HEK293 (cell line): Measurements from ENCODE around the gene DHX8.

Experiments used
- CTCF ChIA-PET: fragments of 350-600 bp; formaldehyde crosslinking; extraction: SDS; loops from one replicate; lab custom pipeline; 2021; ENCODE audit warnings: antibody characterized with exemption; lab: Yijun Ruan, JAX
- POLR2A ChIA-PET: fragments of 300-600 bp; formaldehyde crosslinking; extraction: SDS; loops from one replicate; lab custom pipeline; 2020; ENCODE audit warnings: antibody characterized with exemption, inconsistent platforms; lab: Yijun Ruan, JAX
- H3K27ac ChIP-seq: fragments of 200-500 bp; sonication (Bioruptor generic); 2 replicates; pipeline ENCODE4 v1.5.1; 2014; ENCODE audit warnings: low read depth, low read length, control low read depth, inconsistent platforms; ENCODE audit errors: extremely low read depth
- H3K36me3 ChIP-seq, 2 experiments: fragments of 200-500 bp in 1 of 2; sonication (Bioruptor generic) in 1 of 2; 1 replicate in 1 of 2; 2 replicates in 1 of 2; pipeline ENCODE4 v1.5.1; 2014 to 2017; ENCODE audit warnings: inconsistent platforms in 2 of 2, low read length in 2 of 2; ENCODE audit not compliant: control insufficient read depth in 2 of 2, insufficient read depth in 1 of 2
- H3K4me1 ChIP-seq: fragments of 200-500 bp; sonication (Bioruptor generic); 2 replicates; pipeline ENCODE4 v1.5.1; 2014; ENCODE audit warnings: mild to moderate bottlenecking, low read length, inconsistent platforms; ENCODE audit not compliant: control insufficient read depth, insufficient read depth
- H3K4me3 ChIP-seq: 2 replicates; pipeline ENCODE4 v1.5.1; 2011; ENCODE audit warnings: low read depth, mild to moderate bottlenecking, control low read depth, low read length, moderate library complexity
- H3K9me3 ChIP-seq: fragments of 200-500 bp; sonication (Bioruptor generic); 2 replicates; pipeline ENCODE4 v1.5.1; 2014; ENCODE audit warnings: low read depth, low read length, inconsistent platforms; ENCODE audit not compliant: control insufficient read depth, insufficient read depth
- MZF1 ChIP-seq: fragments of 450-650 bp; formaldehyde crosslinking; IDR thresholded peaks from 2 replicates; pipeline ENCODE4 v1.5.1; 2017; ENCODE audit warnings: missing biosample characterization, missing genetic modification characterization, borderline replicate concordance
- SALL2 ChIP-seq: fragments of 450-650 bp; formaldehyde crosslinking; IDR thresholded peaks from 2 replicates; pipeline ENCODE4 v1.5.0; 2017; ENCODE audit warnings: missing biosample characterization, mild to moderate bottlenecking, missing genetic modification characterization, borderline replicate concordance
- SCRT1 ChIP-seq: fragments of 450-650 bp; formaldehyde crosslinking; IDR thresholded peaks from 2 replicates; pipeline ENCODE4 v1.5.1; 2016; ENCODE audit warnings: missing biosample characterization, missing genetic modification characterization, borderline replicate concordance
- ZBTB17 ChIP-seq: fragments of 450-650 bp; formaldehyde crosslinking; IDR thresholded peaks from 2 replicates; pipeline ENCODE4 v1.5.1; 2016; ENCODE audit warnings: missing biosample characterization, missing genetic modification characterization
- ZBTB21 ChIP-seq: fragments of 450-650 bp; formaldehyde crosslinking; IDR thresholded peaks from 2 replicates; pipeline ENCODE4 v1.5.1; 2017; ENCODE audit warnings: missing biosample characterization, missing genetic modification characterization
- ZBTB48 ChIP-seq: fragments of 450-650 bp; formaldehyde crosslinking; IDR thresholded peaks from 2 replicates; pipeline ENCODE4 v1.5.1; 2016; ENCODE audit warnings: missing biosample characterization, missing genetic modification characterization
- ZFP37 ChIP-seq: fragments of 450-650 bp; formaldehyde crosslinking; IDR thresholded peaks from 2 replicates; pipeline ENCODE4 v1.5.1; 2016; ENCODE audit warnings: missing biosample characterization, missing genetic modification characterization
- ZNF133 ChIP-seq: fragments of 450-650 bp; formaldehyde crosslinking; IDR thresholded peaks from 2 replicates; pipeline ENCODE4 v1.5.1; 2016; ENCODE audit warnings: missing biosample characterization, missing genetic modification characterization
- ZNF174 ChIP-seq: fragments of 450-650 bp; formaldehyde crosslinking; IDR thresholded peaks from 2 replicates; pipeline ENCODE4 v1.5.0; 2017; ENCODE audit warnings: missing biosample characterization, mild to moderate bottlenecking, missing genetic modification characterization
- ZNF202 ChIP-seq: fragments of 450-650 bp; formaldehyde crosslinking; IDR thresholded peaks from 2 replicates; pipeline ENCODE4 v1.5.1; 2016; ENCODE audit warnings: missing biosample characterization, missing genetic modification characterization, borderline replicate concordance
- ZNF292 ChIP-seq: fragments of 450-650 bp; formaldehyde crosslinking; IDR thresholded peaks from 2 replicates; pipeline ENCODE4 v1.5.1; 2016; ENCODE audit warnings: low read depth, missing biosample characterization, missing genetic modification characterization, borderline replicate concordance
- ZNF521 ChIP-seq: fragments of 450-650 bp; formaldehyde crosslinking; IDR thresholded peaks from 2 replicates; pipeline ENCODE4 v1.5.1; 2017; ENCODE audit warnings: missing biosample characterization, mild to moderate bottlenecking, missing genetic modification characterization
- ZNF558 ChIP-seq: fragments of 450-650 bp; formaldehyde crosslinking; IDR thresholded peaks from 2 replicates; pipeline ENCODE4 v1.5.1; 2016; ENCODE audit warnings: missing biosample characterization, missing genetic modification characterization
- ZNF560 ChIP-seq: fragments of 450-650 bp; formaldehyde crosslinking; IDR thresholded peaks from 2 replicates; pipeline ENCODE4 v1.5.1; 2017; ENCODE audit warnings: missing biosample characterization, missing genetic modification characterization, borderline replicate concordance
- ZNF596 ChIP-seq: fragments of 450-650 bp; IDR thresholded peaks from 2 replicates; pipeline ENCODE4 v1.5.0; 2018; ENCODE audit warnings: missing biosample characterization, mild to moderate bottlenecking, missing genetic modification characterization, moderate library complexity
- ZNF76 ChIP-seq: fragments of 450-650 bp; formaldehyde crosslinking; IDR thresholded peaks from 2 replicates; pipeline ENCODE4; 2016; ENCODE audit warnings: low read depth, missing biosample characterization, missing genetic modification characterization, borderline replicate concordance
- ZNF791 ChIP-seq: fragments of 450-650 bp; formaldehyde crosslinking; IDR thresholded peaks from 2 replicates; pipeline ENCODE4 v1.5.1; 2016; ENCODE audit warnings: missing biosample characterization, missing genetic modification characterization
- ZNF837 ChIP-seq: fragments of 450-650 bp; formaldehyde crosslinking; IDR thresholded peaks from 2 replicates; pipeline ENCODE4 v1.5.1; 2016; ENCODE audit warnings: missing biosample characterization, missing genetic modification characterization
- ZSCAN23 ChIP-seq: fragments of 450-650 bp; formaldehyde crosslinking; IDR thresholded peaks from 2 replicates; pipeline ENCODE4 v1.5.1; 2016; ENCODE audit warnings: missing biosample characterization, missing genetic modification characterization
- TF ChIP-seq, protein P1 (sequence below): fragments of 450-650 bp; formaldehyde crosslinking; IDR thresholded peaks from 2 replicates; pipeline ENCODE4 v1.5.1; 2016; ENCODE audit warnings: missing biosample characterization, missing genetic modification characterization
- TF ChIP-seq, protein P2 (sequence below): fragments of 450-650 bp; formaldehyde crosslinking; IDR thresholded peaks from 2 replicates; pipeline ENCODE4 v1.5.1; 2016; ENCODE audit warnings: missing biosample characterization, missing genetic modification characterization
- TF ChIP-seq, protein P3 (sequence below): fragments of 450-650 bp; formaldehyde crosslinking; IDR thresholded peaks from 2 replicates; pipeline ENCODE4; 2016; ENCODE audit warnings: missing biosample characterization, missing genetic modification characterization
- TF ChIP-seq, protein P4 (sequence below): fragments of 450-650 bp; formaldehyde crosslinking; IDR thresholded peaks from 2 replicates; pipeline ENCODE4 v1.5.1; 2017; ENCODE audit warnings: missing biosample characterization, missing genetic modification characterization
- TF ChIP-seq, protein P5 (sequence below): fragments of 450-650 bp; IDR thresholded peaks from 2 replicates; pipeline ENCODE4 v1.5.1; 2018; ENCODE audit warnings: missing biosample characterization, missing genetic modification characterization
- TF ChIP-seq, protein P6 (sequence below): fragments of 450-650 bp; formaldehyde crosslinking; IDR thresholded peaks from 2 replicates; pipeline ENCODE4 v1.5.1; 2016; ENCODE audit warnings: missing biosample characterization, missing genetic modification characterization
- TF ChIP-seq, protein P7 (sequence below): sonication (generic); formaldehyde crosslinking; IDR thresholded peaks from 2 replicates; pipeline ENCODE4 v1.8.1; 2022; ENCODE audit warnings: mild to moderate bottlenecking, moderate library complexity, missing genetic modification reagents

DHX8 gene

DNA sequence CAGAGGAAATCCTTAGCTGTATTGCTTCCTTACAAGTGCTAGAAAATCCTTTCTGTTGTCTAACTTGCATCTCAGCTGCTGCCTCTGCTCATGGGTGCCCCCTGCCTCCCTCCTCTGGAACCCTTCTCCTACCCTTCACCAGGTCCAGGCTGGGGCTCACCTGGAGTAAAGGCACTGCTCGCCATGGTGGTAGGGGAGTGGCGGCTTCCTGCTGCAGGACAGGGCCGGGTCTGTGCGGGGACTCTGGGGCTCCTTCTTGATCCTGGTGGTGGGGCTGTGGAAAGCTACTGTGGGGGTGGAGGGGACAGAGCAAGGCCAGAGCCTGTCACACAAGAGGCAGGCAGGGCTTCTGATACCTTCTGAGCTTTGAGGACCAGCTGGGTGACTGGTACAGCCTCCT, 49.9 kb downstream of the DHX8 start:
- CTCF ChIA-PET = interaction anchor here (0.9 to 1.5 kb wide), 3 partner anchors 10 to 50 kb away, joined by 3 to 4 read pairs (median 3); partner anchors contain the start of gene DHX8
- Histone ChIP-seq H3K36me3 (no peaks in the 10 kb centered on the region), H3K4me3 (no peak overlapping the region), H3K4me1 (peaks cover 28% of the 10 kb centered on the region), H3K9me3 (no peaks in the 10 kb centered on the region), H3K27ac (no peak overlapping the region)
- POLR2A ChIA-PET = no interaction called here
- TF ChIP-seq ZNF558 (tag by site-specific recombination) = no peak
- no peak for TF ChIP-seq ZFP37 (tag by site-specific recombination)
- TF ChIP-seq ZSCAN23 (tag by site-specific recombination) = no peak
- no peak for TF ChIP-seq ZNF596 (tag by site-specific recombination)
- no peak for TF ChIP-seq ZNF202 (tag by site-specific recombination)
- TF ChIP-seq ZNF133 (tag by site-specific recombination) = no peak
- TF ChIP-seq, protein P1, sequence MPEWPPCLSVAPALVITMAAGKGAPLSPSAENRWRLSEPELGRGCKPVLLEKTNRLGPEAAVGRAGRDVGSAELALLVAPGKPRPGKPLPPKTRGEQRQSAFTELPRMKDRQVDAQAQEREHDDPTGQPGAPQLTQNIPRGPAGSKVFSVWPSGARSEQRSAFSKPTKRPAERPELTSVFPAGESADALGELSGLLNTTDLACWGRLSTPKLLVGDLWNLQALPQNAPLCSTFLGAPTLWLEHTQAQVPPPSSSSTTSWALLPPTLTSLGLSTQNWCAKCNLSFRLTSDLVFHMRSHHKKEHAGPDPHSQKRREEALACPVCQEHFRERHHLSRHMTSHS = no peak
- no peak for TF ChIP-seq ZNF521 (tag by site-specific recombination)
- TF ChIP-seq ZNF174 (tag by site-specific recombination) = no peak
- TF ChIP-seq, protein P2, sequence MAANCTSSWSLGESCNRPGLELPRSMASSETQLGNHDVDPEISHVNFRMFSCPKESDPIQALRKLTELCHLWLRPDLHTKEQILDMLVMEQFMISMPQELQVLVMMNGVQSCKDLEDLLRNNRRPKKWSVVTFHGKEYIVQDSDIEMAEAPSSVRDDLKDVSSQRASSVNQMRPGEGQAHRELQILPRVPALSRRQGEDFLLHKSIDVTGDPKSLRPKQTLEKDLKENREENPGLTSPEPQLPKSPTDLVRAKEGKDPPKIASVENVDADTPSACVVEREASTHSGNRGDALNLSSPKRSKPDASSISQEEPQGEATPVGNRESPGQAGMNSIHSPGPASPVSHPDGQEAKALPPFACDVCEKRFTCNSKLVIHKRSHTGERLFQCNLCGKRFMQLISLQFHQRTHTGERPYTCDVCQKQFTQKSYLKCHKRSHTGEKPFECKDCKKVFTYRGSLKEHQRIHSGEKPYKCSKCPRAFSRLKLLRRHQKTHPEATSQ (tag by site-specific recombination) = no peak
- no peak for TF ChIP-seq ZBTB17 (tag by site-specific recombination)
- TF ChIP-seq, protein P3, sequence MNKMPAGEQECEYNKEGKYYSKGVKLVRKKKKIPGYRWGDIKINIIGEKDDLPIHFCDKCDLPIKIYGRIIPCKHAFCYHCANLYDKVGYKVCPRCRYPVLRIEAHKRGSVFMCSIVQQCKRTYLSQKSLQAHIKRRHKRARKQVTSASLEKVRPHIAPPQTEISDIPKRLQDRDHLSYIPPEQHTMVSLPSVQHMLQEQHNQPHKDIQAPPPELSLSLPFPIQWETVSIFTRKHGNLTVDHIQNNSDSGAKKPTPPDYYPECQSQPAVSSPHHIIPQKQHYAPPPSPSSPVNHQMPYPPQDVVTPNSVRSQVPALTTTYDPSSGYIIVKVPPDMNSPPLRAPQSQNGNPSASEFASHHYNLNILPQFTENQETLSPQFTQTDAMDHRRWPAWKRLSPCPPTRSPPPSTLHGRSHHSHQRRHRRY (tag by site-specific recombination) = no peak
- TF ChIP-seq ZNF292 (tag by site-specific recombination) = no peak
- TF ChIP-seq, protein P4, sequence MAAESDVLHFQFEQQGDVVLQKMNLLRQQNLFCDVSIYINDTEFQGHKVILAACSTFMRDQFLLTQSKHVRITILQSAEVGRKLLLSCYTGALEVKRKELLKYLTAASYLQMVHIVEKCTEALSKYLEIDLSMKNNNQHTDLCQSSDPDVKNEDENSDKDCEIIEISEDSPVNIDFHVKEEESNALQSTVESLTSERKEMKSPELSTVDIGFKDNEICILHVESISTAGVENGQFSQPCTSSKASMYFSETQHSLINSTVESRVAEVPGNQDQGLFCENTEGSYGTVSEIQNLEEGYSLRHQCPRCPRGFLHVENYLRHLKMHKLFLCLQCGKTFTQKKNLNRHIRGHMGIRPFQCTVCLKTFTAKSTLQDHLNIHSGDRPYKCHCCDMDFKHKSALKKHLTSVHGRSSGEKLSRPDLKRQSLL (tag by site-specific recombination) = no peak

DNA sequence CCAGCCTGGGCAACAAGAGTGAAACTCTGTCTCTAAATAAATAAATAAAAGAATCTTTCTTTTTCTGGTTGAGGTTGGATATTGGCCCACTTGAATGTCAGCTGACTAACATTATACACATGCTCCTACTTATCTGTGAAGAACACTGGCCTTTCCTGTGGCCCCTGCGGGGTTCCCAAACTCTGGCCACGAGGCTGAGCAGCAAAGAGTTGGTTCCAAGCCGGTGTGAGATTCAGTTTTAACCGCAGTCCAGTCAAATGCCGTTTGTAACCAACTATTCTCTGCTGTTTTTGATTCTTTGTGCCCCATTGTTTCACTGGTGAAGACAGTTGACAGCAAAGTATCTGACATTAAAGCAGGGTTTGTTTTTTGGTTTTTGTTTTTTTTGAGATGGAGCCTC, 51.1 kb downstream of the DHX8 start:
- ChIA-PET CTCF (no interaction called here), POLR2A (no interaction called here)
- H3K36me3 ChIP-seq = no peaks in the 10 kb centered on the region
- no peak for TF ChIP-seq ZNF791
- TF ChIP-seq, protein P5, sequence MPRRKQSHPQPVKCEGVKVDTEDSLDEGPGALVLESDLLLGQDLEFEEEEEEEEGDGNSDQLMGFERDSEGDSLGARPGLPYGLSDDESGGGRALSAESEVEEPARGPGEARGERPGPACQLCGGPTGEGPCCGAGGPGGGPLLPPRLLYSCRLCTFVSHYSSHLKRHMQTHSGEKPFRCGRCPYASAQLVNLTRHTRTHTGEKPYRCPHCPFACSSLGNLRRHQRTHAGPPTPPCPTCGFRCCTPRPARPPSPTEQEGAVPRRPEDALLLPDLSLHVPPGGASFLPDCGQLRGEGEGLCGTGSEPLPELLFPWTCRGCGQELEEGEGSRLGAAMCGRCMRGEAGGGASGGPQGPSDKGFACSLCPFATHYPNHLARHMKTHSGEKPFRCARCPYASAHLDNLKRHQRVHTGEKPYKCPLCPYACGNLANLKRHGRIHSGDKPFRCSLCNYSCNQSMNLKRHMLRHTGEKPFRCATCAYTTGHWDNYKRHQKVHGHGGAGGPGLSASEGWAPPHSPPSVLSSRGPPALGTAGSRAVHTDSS (tag by site-specific recombination) = no peak
- TF ChIP-seq SALL2 (tag by site-specific recombination) = no peak
- TF ChIP-seq ZNF560 (tag by site-specific recombination) = no peak
- TF ChIP-seq MZF1 = no peak
- TF ChIP-seq ZBTB21 (tag by site-specific recombination) = no peak
- TF ChIP-seq, protein P6, sequence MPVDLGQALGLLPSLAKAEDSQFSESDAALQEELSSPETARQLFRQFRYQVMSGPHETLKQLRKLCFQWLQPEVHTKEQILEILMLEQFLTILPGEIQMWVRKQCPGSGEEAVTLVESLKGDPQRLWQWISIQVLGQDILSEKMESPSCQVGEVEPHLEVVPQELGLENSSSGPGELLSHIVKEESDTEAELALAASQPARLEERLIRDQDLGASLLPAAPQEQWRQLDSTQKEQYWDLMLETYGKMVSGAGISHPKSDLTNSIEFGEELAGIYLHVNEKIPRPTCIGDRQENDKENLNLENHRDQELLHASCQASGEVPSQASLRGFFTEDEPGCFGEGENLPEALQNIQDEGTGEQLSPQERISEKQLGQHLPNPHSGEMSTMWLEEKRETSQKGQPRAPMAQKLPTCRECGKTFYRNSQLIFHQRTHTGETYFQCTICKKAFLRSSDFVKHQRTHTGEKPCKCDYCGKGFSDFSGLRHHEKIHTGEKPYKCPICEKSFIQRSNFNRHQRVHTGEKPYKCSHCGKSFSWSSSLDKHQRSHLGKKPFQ (tag by site-specific recombination) = no peak
- no peak for TF ChIP-seq ZNF76 (tag by site-specific recombination)
- TF ChIP-seq ZNF837 = no peak
- TF ChIP-seq ZBTB48 (tag by site-specific recombination) = no peak
- TF ChIP-seq, protein P7, sequence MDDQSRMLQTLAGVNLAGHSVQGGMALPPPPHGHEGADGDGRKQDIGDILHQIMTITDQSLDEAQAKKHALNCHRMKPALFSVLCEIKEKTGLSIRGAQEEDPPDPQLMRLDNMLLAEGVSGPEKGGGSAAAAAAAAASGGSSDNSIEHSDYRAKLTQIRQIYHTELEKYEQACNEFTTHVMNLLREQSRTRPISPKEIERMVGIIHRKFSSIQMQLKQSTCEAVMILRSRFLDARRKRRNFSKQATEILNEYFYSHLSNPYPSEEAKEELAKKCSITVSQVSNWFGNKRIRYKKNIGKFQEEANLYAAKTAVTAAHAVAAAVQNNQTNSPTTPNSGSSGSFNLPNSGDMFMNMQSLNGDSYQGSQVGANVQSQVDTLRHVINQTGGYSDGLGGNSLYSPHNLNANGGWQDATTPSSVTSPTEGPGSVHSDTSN (CRISPR knock-in tag) = no peak
- TF ChIP-seq SCRT1 (tag by site-specific recombination) = no peak

More for the DNA sequence above, 51.1 kb downstream of the DHX8 start:
- H3K9me3 ChIP-seq = no peaks in the 10 kb centered on the region
- H3K27ac ChIP-seq = no peak overlapping the region
- H3K4me1 ChIP-seq = peaks cover 26% of the 10 kb centered on the region
- H3K4me3 ChIP-seq = no peak overlapping the region
